Hepatocyte (in vitro differentiated cells): ENCODE data around the gene ARAP3.

Experiments
- CTCF ChIP-seq: fragments of 200-600 bp; sonication (generic); IDR thresholded peaks from 2 replicates; pipeline ENCODE4 v1.5.1; 2016; ENCODE audit warnings: antibody characterized with exemption, mild to moderate bottlenecking; ENCODE audit not compliant: poor library complexity
- EZH2phosphoT487 ChIP-seq: fragments of 200-600 bp; sonication (generic); IDR thresholded peaks from one replicate; pipeline ENCODE4 v1.6.1; 2018; ENCODE audit warnings: antibody characterized with exemption, mild to moderate bottlenecking, low read depth, moderate library complexity; ENCODE audit not compliant: unreplicated experiment, severe bottlenecking

GRCh38 chr5:141709699-141710267 lies 27.8 kb upstream of the ARAP3 start:
- TF ChIP-seq CTCF (no peak), EZH2phosphoT487 (no peak)
